ENCODE results near the gene GBP1. TPM values are rescaled to one million over a fixed set of nuclear protein-coding genes. Genes with fewer than 3 reads are reported as not detected.
"Not testable (repeated sequence)": the region's sequence is repeated elsewhere in the genome, so short reads cannot be mapped to it uniquely, and the experiment has no call there.

Gene GBP1
- total RNA-seq, 4 donors from 2014 or later = 16.1 to 38.2 (median 21.1) TPM

GRCh38 chr1:89089962-89090361 lies 25.0 kb upstream of the GBP1 start:
- no peaks in the 10 kb centered on the region for H3K36me3 ChIP-seq
- no peaks in the 10 kb centered on the region for H3K9me3 ChIP-seq
- no peak overlapping the region for H3K4me3 ChIP-seq
- no peak for DNase-seq (ENCODE audit: extremely low spot score)
- H3K27ac ChIP-seq (replicated peaks in 1 of 4) = no peak overlapping the region
- no peaks in the 10 kb centered on the region for H3K4me1 ChIP-seq
- intact Hi-C loops (cut with DNase I) = loop anchor here (10.0 kb wide), 1 partner anchor 365 kb away; no protein-coding TSS in a partner anchor
- TF ChIP-seq POLR2AphosphoS5 (IDR thresholded peaks at IDR 0.05) (no peak), CTCF (IDR thresholded peaks at IDR 0.05) (no peak), POLR2A (IDR thresholded peaks at IDR 0.05; ENCODE audit: low read depth) (no peak), EP300 (IDR thresholded peaks at IDR 0.05) (no peak)
- H3K27me3 ChIP-seq = no peaks in the 10 kb centered on the region
- WGBS = 47% methylated on average over 1 of the region's 1 CpG

- Histone ChIP-seq H3K9me3 (no peaks in the 10 kb centered on the region), H3K4me1 (no peaks in the 10 kb centered on the region), H3K36me3 (no peaks in the 10 kb centered on the region), H3K27ac (replicated peaks in 1 of 4) (no peak overlapping the region), H3K4me3 (no peak overlapping the region), H3K27me3 (no peaks in the 10 kb centered on the region)
- TF ChIP-seq EP300 (IDR thresholded peaks at IDR 0.05) = no peak
- TF ChIP-seq POLR2AphosphoS5 (IDR thresholded peaks at IDR 0.05) = no peak
- no peak for TF ChIP-seq POLR2A (IDR thresholded peaks at IDR 0.05; ENCODE audit: low read depth)
- TF ChIP-seq CTCF (IDR thresholded peaks at IDR 0.05) = no peak
- intact Hi-C loops (cut with DNase I) = loop anchor here (10.0 kb wide), 1 partner anchor 366 kb away; no protein-coding TSS in a partner anchor
- DNase-seq (ENCODE audit: extremely low spot score) = no peak
- 85% methylated on average over 10 of the region's 10 CpGs for WGBS
Measured at GRCh38 chr1:89088572-89088971, 23.6 kb upstream of the GBP1 start.

GRCh38 chr1:89087241-89087640 lies 22.2 kb upstream of the GBP1 start:
- no peaks in the 10 kb centered on the region for H3K9me3 ChIP-seq
- WGBS = 80% methylated on average over 8 of the region's 8 CpGs
- intact Hi-C loops (cut with DNase I) = loop anchor here (10.0 kb wide), 1 partner anchor 368 kb away; no protein-coding TSS in a partner anchor
- H3K36me3 ChIP-seq = no peaks in the 10 kb centered on the region
- H3K4me1 ChIP-seq = no peaks in the 10 kb centered on the region
- no peak overlapping the region for H3K27ac ChIP-seq (replicated peaks in 1 of 4)
- H3K4me3 ChIP-seq = no peak overlapping the region
- no peaks in the 10 kb centered on the region for H3K27me3 ChIP-seq
- TF ChIP-seq CTCF (IDR thresholded peaks at IDR 0.05) (no peak), POLR2A (IDR thresholded peaks at IDR 0.05; ENCODE audit: low read depth) (no peak), EP300 (IDR thresholded peaks at IDR 0.05) (no peak)
- DNase-seq (ENCODE audit: extremely low spot score) = no peak

- Histone ChIP-seq H3K36me3 (no peaks in the 10 kb centered on the region), H3K27ac (replicated peaks in 1 of 4) (no peak overlapping the region), H3K4me3 (no peak overlapping the region), H3K4me1 (no peaks in the 10 kb centered on the region), H3K9me3 (no peaks in the 10 kb centered on the region), H3K27me3 (no peaks in the 10 kb centered on the region)
- intact Hi-C loops (cut with DNase I) = loop anchor here (10.0 kb wide), 1 partner anchor 369 kb away; no protein-coding TSS in a partner anchor
- DNase-seq (ENCODE audit: extremely low spot score) = no peak
- TF ChIP-seq EP300 (IDR thresholded peaks at IDR 0.05) (no peak), CTCF (IDR thresholded peaks at IDR 0.05) (peak; percentile 61 to 74 (median 67)), POLR2AphosphoS5 (IDR thresholded peaks at IDR 0.05) (no peak), POLR2A (IDR thresholded peaks at IDR 0.05; ENCODE audit: low read depth) (no peak)
Measured at GRCh38 chr1:89085781-89086180, 20.8 kb upstream of the GBP1 start.

DNA sequence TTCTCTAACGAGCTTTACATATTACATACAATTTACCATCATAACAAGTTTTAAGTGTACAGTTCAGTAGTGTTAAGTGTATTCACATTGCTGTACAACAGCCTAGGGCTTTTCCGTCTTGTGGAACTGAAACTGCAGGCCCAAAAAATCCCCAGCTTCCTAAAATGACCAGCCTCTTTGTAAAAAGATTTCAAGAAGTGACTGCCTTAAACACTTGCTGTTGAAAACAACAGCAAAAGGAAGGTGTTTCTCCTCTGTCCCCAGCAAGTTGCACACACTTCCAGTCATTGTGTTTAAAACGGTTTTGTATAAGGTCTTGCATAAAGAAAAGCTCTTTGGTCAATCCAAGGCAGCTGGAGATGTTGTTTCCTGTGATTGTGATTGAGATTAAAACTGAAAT lies 16.0 kb upstream of the GBP1 start:
- intact Hi-C loops (cut with DNase I) = loop anchor here (5.0 to 10.0 kb wide), 2 partner anchors 276 to 374 kb away; no protein-coding TSS in a partner anchor
- no peaks in the 10 kb centered on the region for H3K36me3 ChIP-seq
- TF ChIP-seq EP300 (IDR thresholded peaks at IDR 0.05) (no peak), CTCF (IDR thresholded peaks at IDR 0.05) (no peak)
- no peak overlapping the region for H3K27ac ChIP-seq (replicated peaks in 1 of 4)
- no peaks in the 10 kb centered on the region for H3K27me3 ChIP-seq
- WGBS = 80% methylated on average over 3 of the region's 3 CpGs
- H3K9me3 ChIP-seq = no peaks in the 10 kb centered on the region
- no peaks in the 10 kb centered on the region for H3K4me1 ChIP-seq
- H3K4me3 ChIP-seq = no peak overlapping the region
- no peak for DNase-seq (ENCODE audit: extremely low spot score)

DNA sequence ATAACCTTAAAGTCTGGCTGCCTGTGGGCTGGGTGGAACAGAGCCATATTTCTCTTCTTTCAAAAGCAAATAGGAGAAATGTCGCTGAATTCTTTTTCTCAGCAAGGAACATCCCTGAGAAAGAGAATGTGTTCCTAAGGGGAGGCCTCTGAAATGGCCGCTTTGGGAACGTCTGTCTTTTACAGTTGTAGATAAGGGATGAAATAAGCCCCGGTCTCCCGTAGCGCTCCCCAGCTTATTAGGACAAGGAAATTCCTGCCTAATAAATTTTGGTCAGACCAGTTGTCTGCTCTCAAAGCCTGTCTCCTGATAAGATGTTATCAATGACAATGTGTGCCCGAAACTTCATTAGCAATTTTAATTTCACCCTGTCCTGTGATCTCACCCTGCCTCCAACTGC lies 15.1 kb upstream of the GBP1 start:
- not testable (repeated sequence) for H3K4me3 ChIP-seq; DNase-seq (ENCODE audit: extremely low spot score); H3K4me1 ChIP-seq; H3K27me3 ChIP-seq; H3K36me3 ChIP-seq; H3K27ac ChIP-seq (replicated peaks in 1 of 4); H3K9me3 ChIP-seq
- 94% methylated on average over 7 of the region's 7 CpGs for WGBS
- intact Hi-C loops (cut with DNase I) = loop anchor here (5.0 to 10.0 kb wide), 2 partner anchors 277 to 375 kb away; no protein-coding TSS in a partner anchor

- intact Hi-C loops (cut with DNase I); H3K36me3 ChIP-seq; H3K4me1 ChIP-seq; H3K27me3 ChIP-seq; H3K4me3 ChIP-seq; DNase-seq (ENCODE audit: extremely low spot score); H3K27ac ChIP-seq (replicated peaks in 1 of 4): not testable (repeated sequence)
- 76% methylated on average over 8 of the region's 8 CpGs for WGBS
- H3K9me3 ChIP-seq = peaks cover 0 to 10% (median 2%) of the 10 kb centered on the region in 4 donors
Measured at GRCh38 chr1:89072466-89073065, 7.6 kb upstream of the GBP1 start.
